ENCODE measurements around the gene PKD1L1.

- TF ChIP-seq TAF1 (IDR thresholded peaks at IDR 0.05; ENCODE audit: borderline replicate concordance, low read depth, low read length) (no peak), POLR2AphosphoS5 (IDR thresholded peaks at IDR 0.05; ENCODE audit: low read depth, low read length) (no peak), POLR2A (IDR thresholded peaks at IDR 0.05; ENCODE audit: low read depth, low read length) (no peak)
These were observed 185.6 kb downstream of the PKD1L1 start for GRCh38 chr7:47762746-47763062.
